Fibroblast of the conjunctiva (primary cell): ENCODE results near the gene ADRA2C.

Experiments used
- DNase-seq: peaks from one replicate; pipeline ENCODE4 v3.0.0-alpha.2; 2010; ENCODE audit warnings: low read depth

The ADRA2C gene

GRCh38 chr4:3766036-3766784, at the start of gene ADRA2C:
TSS of gene ADRA2C (plus strand) at chr4:3766385. CDS start at chr4:3766607, 222 bp downstream.
- no peak for DNase-seq

DNA sequence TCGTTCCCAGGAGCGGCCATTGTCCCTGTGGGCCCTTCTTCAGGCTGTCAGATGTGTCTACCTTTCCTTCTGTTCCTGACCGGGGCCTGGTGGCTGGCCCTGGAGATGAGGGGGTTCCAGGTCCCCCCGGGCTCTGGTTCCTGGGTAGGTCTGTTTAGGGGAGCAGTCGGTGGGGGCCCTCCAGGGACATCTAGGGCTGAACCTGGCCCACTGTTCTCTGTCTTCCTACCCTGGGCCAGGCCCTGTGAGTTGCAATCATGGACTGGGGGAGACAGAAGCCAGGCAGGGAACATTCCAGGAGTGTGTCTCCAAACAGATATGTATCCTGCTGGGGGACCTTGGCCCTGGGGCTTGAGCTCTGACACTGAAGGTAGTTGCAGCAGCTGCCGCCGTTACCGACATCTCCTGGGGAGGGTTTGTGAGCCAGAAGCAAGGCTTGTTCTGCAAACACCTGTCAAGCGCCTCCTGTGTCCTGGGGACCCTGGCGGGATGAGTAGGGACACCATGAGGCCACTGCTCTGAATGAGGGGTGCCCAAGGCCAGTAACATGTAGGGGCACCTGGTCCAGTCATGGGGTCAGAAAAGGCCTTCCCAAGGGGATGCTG, 49.5 kb upstream of the ADRA2C start:
- DNase-seq: no peak

DNA sequence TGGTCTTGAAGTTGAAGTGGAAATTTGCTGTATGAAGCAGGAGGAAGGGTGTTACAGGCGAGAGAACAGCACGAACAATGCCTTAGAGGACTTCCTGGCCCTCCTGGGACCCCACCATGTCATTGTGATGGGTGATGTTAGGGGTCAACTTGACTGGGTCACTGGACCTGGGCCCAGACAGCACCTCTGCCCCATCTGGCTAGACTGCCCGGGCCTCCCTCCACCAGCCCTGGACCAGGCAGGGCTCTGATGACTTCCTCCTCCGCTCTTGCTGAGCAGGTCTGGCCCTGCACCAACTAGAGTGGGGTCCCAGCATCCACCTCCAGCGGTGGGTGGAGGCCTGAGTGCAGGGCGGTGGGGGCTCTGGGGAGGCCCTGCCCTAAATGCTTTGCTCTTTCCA, 48.9 kb upstream of the ADRA2C start:
- no peak for DNase-seq

DNA sequence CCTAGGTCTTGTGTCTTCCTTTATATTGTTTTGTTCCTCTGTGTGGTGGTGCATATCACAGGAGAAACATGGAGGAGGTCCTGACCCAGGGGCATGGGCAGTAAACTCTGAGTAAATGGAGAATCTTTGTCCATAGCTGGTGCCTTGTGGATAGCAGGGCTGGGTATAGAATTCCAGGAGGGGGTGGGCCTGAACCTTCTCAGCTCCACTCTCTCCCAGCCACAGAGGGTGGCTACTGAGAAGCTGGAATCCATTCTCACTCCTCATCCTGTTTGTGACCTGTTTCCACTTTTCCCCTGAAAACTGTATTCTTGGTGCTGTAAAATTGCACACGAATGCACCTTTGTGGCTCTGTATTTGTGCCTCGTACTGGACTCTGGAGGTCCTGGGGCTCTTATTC, 47.7 kb upstream of the ADRA2C start:
- DNase-seq: no peak

- no peak for DNase-seq
Measured at GRCh38 chr4:3719191-3719590, 47.0 kb upstream of the ADRA2C start.

GRCh38 chr4:3719836-3720235, 46.3 kb upstream of the ADRA2C start:
- no peak for DNase-seq

- no peak for DNase-seq
Measured at GRCh38 chr4:3720466-3720865, 45.7 kb upstream of the ADRA2C start.

DNA sequence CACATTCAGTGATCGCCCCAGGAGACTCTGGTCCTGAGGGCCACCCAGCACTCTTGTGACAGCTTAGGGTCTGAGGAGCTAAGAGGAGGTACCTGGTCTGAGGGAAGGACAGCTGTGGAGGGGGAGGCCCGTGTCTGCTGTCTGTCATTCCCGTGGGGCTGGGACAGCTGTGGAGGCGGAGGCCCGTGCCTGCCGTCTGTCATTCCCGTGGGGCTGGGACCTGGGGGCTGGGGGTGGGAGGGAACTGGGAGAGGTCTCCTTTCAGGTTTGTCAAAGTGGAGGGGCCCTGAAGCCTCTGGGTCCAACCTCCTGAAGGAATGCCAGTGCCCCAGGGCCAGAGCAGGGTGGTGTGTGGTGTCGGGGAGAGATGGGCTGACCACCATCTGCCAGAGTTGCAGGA, 45.0 kb upstream of the ADRA2C start:
- DNase-seq: no peak

GRCh38 chr4:3721627-3722026, 44.6 kb upstream of the ADRA2C start:
- DNase-seq: no peak

DNA sequence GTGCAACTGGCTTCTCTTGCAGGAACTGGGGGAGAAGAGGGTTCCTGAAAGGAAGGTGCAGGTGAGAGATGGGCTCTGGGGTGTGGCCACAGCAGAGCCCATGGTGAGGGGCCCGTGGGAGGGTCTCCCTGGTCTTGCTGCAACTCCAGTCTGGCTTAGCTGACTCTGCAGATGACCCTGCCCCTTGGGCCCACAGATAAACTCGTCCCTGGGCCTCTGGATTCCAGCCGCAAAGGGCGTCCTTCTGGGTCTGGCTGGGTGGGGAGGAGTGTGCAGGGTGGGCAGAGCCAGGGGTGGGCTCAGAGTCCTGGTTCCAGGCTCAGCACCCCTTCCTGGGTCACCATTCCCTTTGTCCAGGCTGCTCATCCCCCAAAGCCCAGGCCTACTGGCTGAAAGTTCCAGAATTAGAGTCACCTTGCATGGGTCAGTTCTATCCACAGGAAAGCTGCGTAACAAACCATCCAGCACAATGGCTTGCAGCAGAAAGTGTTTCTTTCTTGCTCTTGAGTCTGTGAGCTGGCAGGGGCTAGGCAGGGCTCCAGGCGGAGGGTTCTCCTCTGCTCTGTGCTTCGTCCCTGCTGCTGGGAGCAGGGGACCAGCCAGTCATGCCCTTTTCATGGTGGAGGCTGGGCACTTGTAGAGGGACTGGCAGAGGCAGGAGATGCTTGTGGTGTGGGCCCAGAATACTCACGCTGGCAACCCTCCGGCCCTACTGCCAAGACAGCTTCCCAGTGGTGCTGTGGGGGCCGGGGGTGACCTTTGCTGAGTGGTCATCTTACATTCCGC, 43.5 kb upstream of the ADRA2C start:
- DNase-seq: no peak

DNA sequence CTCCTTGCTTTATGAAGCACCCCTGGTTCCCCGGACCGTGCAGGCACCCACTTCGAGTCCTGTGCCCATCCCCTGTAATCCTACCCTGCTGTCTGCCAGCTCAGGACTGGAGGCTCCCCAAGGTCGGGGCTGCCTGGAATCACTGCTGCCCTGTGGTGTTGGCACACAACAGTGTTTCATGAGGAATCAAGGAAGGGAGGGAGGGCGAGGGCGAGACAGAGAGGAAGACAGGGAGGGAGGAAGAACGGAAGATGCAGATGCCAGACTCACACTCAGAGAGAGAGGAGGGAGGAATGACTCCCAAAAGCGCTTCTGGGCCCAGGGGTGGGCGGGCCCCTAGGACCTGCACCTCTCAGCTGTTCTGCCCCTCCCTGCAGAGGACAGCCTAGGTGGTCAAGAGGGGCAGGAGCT, 42.9 kb upstream of the ADRA2C start:
- DNase-seq: no peak

DNA sequence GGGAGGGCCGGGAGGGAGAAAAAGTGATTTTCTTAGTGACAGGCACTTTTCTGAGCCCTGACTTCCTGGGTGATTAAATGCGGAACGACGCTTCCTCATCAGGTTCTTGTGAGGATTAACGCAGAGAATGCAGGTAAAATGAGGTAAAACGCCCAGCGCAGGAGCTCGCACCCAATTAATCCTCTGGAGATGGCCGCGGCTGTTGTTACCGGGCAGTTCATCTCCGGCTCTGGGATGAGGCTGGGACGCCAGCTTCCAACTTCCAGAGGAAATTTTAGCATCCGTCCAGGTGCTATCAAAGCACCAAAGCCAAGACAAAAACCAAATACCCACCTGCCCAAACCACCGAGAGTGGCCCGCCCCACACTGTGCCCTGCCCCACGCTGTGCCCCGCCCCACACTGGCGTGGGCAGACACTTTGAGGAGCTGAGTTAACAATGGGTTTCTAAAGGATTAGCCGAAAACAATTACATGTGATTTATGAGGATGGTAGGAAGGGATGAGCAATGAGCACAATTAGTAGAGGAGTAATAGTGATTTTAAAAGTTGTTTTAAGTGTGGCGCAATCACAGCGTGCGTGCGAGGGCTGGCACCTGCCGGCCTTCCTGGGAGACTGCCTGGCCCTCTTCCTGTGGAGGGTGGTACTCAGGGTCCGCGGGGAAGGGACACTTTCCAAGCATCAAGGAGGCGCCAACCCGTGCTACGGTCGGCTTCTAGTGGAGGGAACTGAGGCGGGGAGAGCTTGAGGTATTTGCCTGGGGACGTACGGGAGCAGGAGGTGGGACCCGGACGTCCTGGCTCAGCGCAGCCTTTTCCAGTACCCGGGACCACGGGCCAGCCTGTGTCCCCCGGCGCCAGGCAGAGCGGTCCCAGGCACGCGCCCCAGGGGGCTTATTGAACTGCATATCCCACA, 41.6 kb upstream of the ADRA2C start:
- no peak for DNase-seq

GRCh38 chr4:3725936-3726870, 40.0 kb upstream of the ADRA2C start:
- no peak for DNase-seq

DNA sequence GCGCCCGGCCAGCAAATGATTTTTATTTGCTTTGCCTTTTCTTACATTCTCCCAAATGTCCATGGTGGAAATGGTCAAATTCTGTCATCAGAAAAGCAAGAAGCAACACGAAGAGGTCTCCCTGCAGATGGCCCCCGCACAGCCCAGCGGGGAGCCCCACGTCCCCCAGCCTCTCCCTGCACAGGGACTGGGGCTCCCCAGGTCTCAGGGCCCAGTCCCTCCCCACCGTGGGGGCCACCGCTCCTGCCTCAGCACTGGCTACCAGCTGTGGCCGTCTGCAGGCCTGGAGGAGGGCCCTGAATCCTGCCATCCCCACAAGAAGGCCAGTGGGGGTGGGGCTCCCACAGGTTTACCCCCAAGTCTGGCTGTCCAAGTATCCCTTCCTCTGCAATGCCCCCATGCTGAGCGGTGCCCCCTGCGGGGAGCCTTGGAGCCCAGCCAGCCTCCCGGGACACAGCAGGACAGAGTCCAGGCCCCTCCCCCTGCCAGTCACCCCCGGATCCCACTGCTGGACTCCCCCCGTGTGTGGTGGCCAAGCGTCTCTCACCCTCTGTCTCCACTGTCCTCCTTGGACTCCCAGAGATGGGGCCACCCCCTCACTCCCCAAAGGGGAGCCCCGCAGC, 38.2 kb upstream of the ADRA2C start:
- DNase-seq: no peak

DNA sequence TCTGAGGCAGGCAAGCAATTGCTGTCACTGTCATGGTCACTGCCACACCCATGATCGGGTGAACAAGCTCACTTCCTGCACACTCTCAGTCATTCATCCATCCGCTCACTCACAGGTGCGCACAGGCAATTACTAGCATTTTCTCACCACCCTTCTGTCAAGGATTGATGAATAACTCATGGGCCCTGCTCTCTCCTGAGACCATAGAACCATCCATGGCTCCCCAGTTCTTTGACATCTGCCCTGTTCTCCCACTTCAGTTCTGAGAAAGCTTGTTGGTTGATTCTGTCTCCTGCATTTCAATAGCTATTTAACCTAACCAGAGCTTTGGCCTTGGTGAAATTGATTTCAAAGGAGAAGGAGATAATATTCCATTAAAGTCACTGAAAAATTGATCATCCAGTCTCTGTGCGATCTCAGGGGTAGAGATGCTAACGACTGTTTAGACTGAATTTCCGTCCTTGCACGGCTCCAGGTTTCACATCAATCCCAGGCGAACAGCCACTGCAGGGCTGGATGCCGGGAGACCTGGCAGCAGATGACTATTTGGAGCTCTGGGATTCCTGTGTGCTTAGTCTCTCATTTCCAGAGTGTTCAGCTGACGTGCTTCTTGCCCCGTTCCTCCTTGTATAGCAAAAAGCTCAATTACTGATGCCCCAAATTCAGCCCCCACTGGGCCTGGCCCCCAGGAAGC, 36.9 kb upstream of the ADRA2C start:
- DNase-seq: no peak

DNA sequence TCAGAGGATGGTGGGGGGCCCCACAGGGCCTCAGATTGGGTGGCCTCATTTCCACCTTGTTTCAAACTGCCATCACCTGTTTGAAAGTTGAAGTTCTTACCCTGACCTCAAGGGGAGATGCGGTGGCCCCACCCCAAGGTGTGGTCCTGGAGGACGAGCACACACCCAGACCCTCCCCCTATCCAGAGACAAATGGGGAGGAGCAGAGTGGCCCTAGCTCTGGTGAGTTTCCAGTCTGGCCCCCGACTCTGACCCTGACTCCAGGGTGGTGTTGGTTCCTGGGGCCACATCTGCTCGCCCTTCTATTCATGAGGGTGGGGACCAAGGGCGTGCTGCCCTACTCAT, 36.3 kb upstream of the ADRA2C start:
- DNase-seq: no peak

DNA sequence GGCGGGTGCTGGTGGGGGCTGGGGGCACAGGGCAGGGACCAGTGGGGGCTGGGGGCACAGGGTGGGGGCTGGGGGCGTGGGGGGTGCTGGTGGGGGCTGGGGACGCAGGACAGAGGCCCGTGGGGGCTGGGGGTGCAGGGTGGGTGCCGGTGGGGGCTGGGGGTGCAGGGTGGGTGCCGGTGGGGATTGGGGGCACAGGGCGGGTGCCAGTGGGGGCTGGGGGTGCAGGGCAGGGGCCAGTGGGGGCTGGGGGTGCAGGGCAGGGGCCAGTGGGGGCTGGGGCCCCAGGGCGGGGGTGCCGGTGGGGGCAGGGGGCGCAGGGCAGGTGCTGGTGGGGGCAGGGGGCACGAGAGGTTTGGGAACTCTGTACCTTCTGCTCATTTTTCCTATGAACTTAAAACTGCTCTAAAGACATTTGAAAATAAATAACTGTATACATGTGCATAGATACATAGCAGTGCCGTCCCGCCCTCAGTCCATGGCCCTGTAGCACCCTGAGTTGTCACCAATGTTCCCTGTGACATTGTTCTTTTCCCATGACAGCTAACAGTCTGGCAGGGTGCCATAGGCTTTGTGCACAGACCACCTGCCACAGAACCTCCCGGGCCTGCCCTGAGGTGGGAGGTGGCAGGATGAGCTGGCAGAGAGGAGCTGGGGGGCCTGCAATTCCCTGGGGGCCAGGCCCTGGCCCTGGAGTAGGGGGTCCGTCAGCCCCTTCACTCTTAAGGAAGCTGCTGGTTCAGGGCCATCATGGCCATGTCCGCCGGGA, 35.6 kb upstream of the ADRA2C start:
- DNase-seq: no peak

DNA sequence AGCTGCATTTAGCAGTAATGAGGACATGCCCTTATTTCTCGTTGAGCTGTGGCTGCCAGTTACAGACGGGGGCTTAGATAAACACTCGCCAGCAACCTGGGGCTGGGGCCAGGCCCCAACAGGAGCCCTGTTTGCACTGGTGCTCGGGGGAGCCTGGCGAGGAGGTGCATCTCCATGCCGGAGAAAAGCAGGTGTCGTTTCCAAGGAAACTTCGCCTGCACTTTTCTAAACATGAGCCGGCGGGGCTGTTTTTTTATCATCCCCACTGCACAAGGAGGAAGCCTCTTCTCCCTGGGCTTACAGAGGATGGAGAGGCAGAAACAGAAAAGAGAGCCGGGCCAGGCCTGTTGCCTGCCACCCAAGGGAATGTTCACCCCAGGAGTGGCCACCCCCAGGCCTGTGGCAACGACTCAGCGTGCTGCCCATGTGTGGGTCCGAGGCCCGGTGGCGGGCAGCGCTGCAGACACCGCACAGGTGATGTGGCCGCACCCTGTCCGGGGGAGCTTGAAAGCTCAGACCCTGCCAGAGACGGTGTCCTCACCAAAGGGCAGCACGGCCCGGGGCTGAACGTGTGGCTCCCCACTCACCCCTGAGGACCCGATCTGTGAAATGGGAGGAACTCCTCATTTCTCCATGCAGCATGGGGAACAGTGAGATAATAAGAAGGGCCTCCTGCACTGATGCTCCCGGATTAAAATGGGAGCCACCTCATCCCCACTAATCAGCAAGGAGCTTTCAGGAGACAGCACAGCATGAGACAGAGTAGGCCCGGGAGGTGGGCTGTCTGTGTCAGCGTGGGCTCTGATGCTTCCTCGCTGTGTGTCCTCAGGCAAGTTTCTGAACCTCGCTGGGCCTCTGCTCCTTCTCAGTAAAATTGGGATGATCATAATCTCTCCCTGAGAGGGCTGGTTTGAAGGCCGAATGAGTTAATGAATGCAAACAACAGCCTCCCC, 33.8 kb upstream of the ADRA2C start:
- DNase-seq: no peak
